Endothelial cell of umbilical vein (primary cell): ENCODE data around the gene GATA2. TPM values are rescaled to one million over a fixed set of nuclear protein-coding genes. Genes with fewer than 3 reads are reported as not detected.

ENCODE experiments used
- BruUV-seq: library from RNA; stranded (reverse); fragments of 400-500 nt; replicated peaks from 2 replicates; lab custom pipeline; 2021; lab: Mats Ljungman, UMichigan
- CTCF ChIA-PET: fragments of 300-600, 350-600 bp; sonication (Branson Sonifier 250); formaldehyde crosslinking; loops from one replicate; lab custom pipeline; 2021; ENCODE audit warnings: antibody characterized with exemption, inconsistent platforms; lab: Charles Lee
- POLR2A ChIA-PET: fragments of 300-600, 350-600 bp; sonication (Branson Sonifier 250); formaldehyde crosslinking; loops from one replicate; lab custom pipeline; 2021; ENCODE audit warnings: antibody characterized with exemption, inconsistent platforms; lab: Charles Lee
- DNase-seq: peaks from one replicate; pipeline ENCODE4 v3.0.0-alpha.2; 2011; ENCODE audit warnings: low read depth, low spot score
- FAIRE-seq: peaks from 2 replicates; lab custom pipeline; 2011; peaks lifted over from hg19 to GRCh38; lab: Jason Lieb, UNC
- H2AFZ ChIP-seq: 2 replicates; pipeline ENCODE4 v1.6.0; 2012; ENCODE audit warnings: low read depth, low read length, control low read depth, inconsistent platforms
- H3K27ac ChIP-seq: 2 replicates; pipeline ENCODE4 v1.5.1; 2011; ENCODE audit warnings: low read depth, mild to moderate bottlenecking, control low read depth, low read length, moderate library complexity; ENCODE audit not compliant: insufficient read depth
- H3K27me3 ChIP-seq, 2 experiments: 2 replicates each; pipeline versions ENCODE4 v1.6.0 to v1.6.1; 2011; ENCODE audit warnings: low read length in 2 of 2, mixed read lengths in 1 of 2; ENCODE audit not compliant: control insufficient read depth in 2 of 2, insufficient read depth in 2 of 2
- H3K36me3 ChIP-seq, 2 experiments: 2 replicates in 1 of 2; 3 replicates in 1 of 2; pipeline ENCODE4 v1.5.1; 2011; ENCODE audit warnings: low read length in 2 of 2, mild to moderate bottlenecking in 1 of 2, moderate library complexity in 1 of 2; ENCODE audit not compliant: control insufficient read depth in 2 of 2, insufficient read depth in 2 of 2; ENCODE audit errors: extremely low read depth in 1 of 2
- H3K4me1 ChIP-seq: 3 replicates; pipeline ENCODE4 v1.5.1; 2011; ENCODE audit warnings: mild to moderate bottlenecking, low read length; ENCODE audit not compliant: control insufficient read depth, insufficient read depth; ENCODE audit errors: extremely low read depth
- H3K4me2 ChIP-seq: 2 replicates; pipeline ENCODE4 v1.6.1; 2011; ENCODE audit warnings: low read length, control low read depth, mixed read lengths; ENCODE audit not compliant: insufficient read depth
- H3K4me3 ChIP-seq, 3 experiments: fragments of 200-600 bp in 1 of 3; sonication (generic), shearing (Covaris generic) in 1 of 3; replicated peaks in 1 of 3; 2 replicates each; pipeline ENCODE4 v1.5.1; 2011 to 2016; ENCODE audit warnings: control low read depth in 3 of 3, low read length in 3 of 3, mild to moderate bottlenecking in 2 of 3, inconsistent platforms in 1 of 3, low read depth in 1 of 3, moderate library complexity in 1 of 3; ENCODE audit not compliant: insufficient read depth in 1 of 3
- H3K79me2 ChIP-seq: 2 replicates; pipeline ENCODE4 v1.6.0; 2012; ENCODE audit warnings: low read length, inconsistent platforms; ENCODE audit not compliant: control insufficient read depth, insufficient read depth
- H3K9ac ChIP-seq: replicated peaks from 2 replicates; pipeline ENCODE3; 2011; ENCODE audit warnings: low read length, control low read depth; ENCODE audit not compliant: insufficient read depth; ENCODE audit errors: extremely low read depth
- H3K9me1 ChIP-seq: replicated peaks from 3 replicates; pipeline ENCODE4 v1.6.0; 2011; ENCODE audit warnings: mild to moderate bottlenecking, low read length; ENCODE audit not compliant: control insufficient read depth, insufficient read depth; ENCODE audit errors: extremely low read depth
- H3K9me3 ChIP-seq: replicated peaks from 2 replicates; pipeline ENCODE4 v1.5.1; 2012; ENCODE audit warnings: low read length, inconsistent platforms; ENCODE audit not compliant: control insufficient read depth, insufficient read depth
- H4K20me1 ChIP-seq: replicated peaks from 2 replicates; pipeline ENCODE3; 2011; ENCODE audit warnings: mild to moderate bottlenecking, low read length; ENCODE audit not compliant: control insufficient read depth, insufficient read depth; ENCODE audit errors: extremely low read depth
- FOS ChIP-seq: IDR thresholded peaks from 2 replicates; pipeline ENCODE4 v1.6.1; 2011; ENCODE audit warnings: mild to moderate bottlenecking, low read length, moderate library complexity, borderline replicate concordance; ENCODE audit not compliant: insufficient read depth
- JUN ChIP-seq: IDR thresholded peaks from 2 replicates; pipeline ENCODE4 v1.6.1; 2011; ENCODE audit warnings: borderline replicate concordance, low read depth; ENCODE audit not compliant: insufficient read length, insufficient read depth
- dilution Hi-C: fragments of 300-500 bp; cut with MboI; formaldehyde crosslinking; loops from one replicate; pipeline ENCODE4 v1.15.0; 2019; ENCODE audit warnings: low sequenced_read_pairs; ENCODE audit not compliant: extremely low pct_ligation_motif_present
- intact Hi-C: fragments of 100-400 bp; cut with micrococcal nuclease; formaldehyde crosslinking; loops from one replicate; pipeline ENCODE4 v1.10.0; 2022
- polyA plus RNA-seq, 4 experiments: library from polyadenylated mRNA; depleted of rRNA in 3 of 4; stranded (reverse) in 3 of 4; unstranded in 1 of 4; fragments of >200 nt; gene quantifications; 2 replicates each; pipeline versions ENCODE4 v1.2.1 to v1.2.3, GENCODE V29; 2011 to 2012; ENCODE audit warnings: missing spikeins in 1 of 4
- total RNA-seq: library from RNA; stranded (reverse); gene quantifications from 2 replicates; pipeline ENCODE4 v1.2.3, GENCODE V29; 2021

The GATA2 gene
- total and polyA plus RNA-seq, 2 donors (not counting 3 experiments of a cell fraction or from before 2014, with no cell fraction given): 28.8 to 62.2 TPM

DNA sequence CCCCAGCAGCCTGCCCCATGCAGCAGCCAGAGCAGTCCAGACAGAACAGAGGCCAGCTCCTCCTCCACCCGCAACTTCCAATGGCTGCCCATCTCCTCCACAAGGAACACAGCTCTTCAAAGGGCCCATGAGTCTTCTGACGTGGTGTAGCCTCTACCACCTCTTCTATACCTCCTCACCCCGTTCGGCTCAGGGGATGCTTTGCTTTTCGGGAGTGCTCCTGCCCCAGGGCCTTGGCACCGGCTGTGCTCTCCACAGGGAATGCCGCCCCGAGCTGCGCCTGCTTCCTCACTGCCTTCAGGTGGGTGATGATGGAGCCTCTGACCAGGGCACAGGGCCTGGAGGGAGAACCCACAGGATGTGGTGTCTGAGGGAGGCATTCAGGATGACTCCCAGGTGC is 40.9 kb downstream of the GATA2 start:
- no peak for TF ChIP-seq FOS
- FAIRE-seq (no peak), DNase-seq (no peak)
- no peaks in the 10 kb centered on the region for H3K79me2 ChIP-seq
- no peak overlapping the region for H3K27ac ChIP-seq
- no peaks in the 10 kb centered on the region for H3K36me3 ChIP-seq
- no peak overlapping the region for H2AFZ ChIP-seq
- dilution Hi-C loops (no loop called here), intact Hi-C loops (no loop called here)
- H3K4me2 ChIP-seq: no peak overlapping the region
- H4K20me1 ChIP-seq: no peaks in the 10 kb centered on the region
- H3K9ac ChIP-seq: no peak overlapping the region
- CTCF ChIA-PET: no interaction called here
- BruUV-seq: no TSS peak
- H3K4me3 ChIP-seq: no peak overlapping the region
- no peaks in the 10 kb centered on the region for H3K9me3 ChIP-seq
- H3K27me3 ChIP-seq: peaks cover 5 to 24% of the 10 kb centered on the region in 2 experiments
- POLR2A ChIA-PET: no interaction called here
- no peaks in the 10 kb centered on the region for H3K9me1 ChIP-seq
- H3K4me1 ChIP-seq: peaks cover 6% of the 10 kb centered on the region

DNA sequence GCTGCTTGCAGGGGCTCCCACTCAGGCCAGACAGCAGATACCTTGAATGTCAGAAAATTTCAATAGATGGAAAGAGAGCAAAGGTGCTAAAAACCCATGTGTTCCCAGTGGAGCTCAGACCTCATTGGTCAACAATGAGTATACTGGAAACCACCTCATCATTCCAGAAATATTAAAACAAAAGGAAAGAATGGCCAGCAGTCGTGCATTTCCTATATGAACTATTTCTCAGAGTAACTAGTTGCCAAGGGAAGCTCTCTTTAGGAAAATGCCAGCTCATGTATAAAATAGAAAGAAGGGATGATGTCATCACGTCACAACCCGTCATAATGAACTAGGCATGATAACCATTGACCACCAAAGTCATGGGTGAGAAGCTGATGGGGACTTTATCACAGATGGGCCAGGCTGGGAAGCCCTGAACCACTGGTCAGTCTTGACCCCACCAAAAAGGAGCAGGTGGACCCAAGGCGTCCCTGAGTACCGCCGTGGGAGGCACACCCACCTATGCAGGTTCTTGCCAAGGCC is 43.8 kb downstream of the GATA2 start:
- Histone ChIP-seq H3K27me3 (peaks cover 0 to 6% of the 10 kb centered on the region in 2 experiments), H3K9ac (no peak overlapping the region), H3K4me1 (peaks cover 6% of the 10 kb centered on the region), H3K4me3 (no peak overlapping the region), H3K9me1 (no peaks in the 10 kb centered on the region), H3K27ac (no peak overlapping the region), H3K9me3 (no peaks in the 10 kb centered on the region), H3K4me2 (no peak overlapping the region), H3K36me3 (no peaks in the 10 kb centered on the region), H4K20me1 (no peaks in the 10 kb centered on the region), H2AFZ (no peak overlapping the region), H3K79me2 (no peaks in the 10 kb centered on the region)
- no TSS peak for BruUV-seq
- ChIA-PET POLR2A (no interaction called here), CTCF (interaction anchor here (1.0 to 1.4 kb wide), 6 partner anchors 9 to 135 kb away, joined by 3 to 6 read pairs (median 4); no protein-coding TSS in a partner anchor)
- no peak for TF ChIP-seq FOS
- TF ChIP-seq JUN: peak; percentile 49
- dilution Hi-C loops: loop anchor here (25.0 kb wide), 1 partner anchor 138 kb away; no protein-coding TSS in a partner anchor
- intact Hi-C loops: no loop called here
- DNase-seq (peak; percentile 46), FAIRE-seq (no peak)
